ENCODE measurements around the gene EEF2KMT.
"Not testable (repeated sequence)": the region's sequence is repeated elsewhere in the genome, so short reads cannot be mapped to it uniquely, and the experiment has no call there.

EEF2KMT gene

DNA sequence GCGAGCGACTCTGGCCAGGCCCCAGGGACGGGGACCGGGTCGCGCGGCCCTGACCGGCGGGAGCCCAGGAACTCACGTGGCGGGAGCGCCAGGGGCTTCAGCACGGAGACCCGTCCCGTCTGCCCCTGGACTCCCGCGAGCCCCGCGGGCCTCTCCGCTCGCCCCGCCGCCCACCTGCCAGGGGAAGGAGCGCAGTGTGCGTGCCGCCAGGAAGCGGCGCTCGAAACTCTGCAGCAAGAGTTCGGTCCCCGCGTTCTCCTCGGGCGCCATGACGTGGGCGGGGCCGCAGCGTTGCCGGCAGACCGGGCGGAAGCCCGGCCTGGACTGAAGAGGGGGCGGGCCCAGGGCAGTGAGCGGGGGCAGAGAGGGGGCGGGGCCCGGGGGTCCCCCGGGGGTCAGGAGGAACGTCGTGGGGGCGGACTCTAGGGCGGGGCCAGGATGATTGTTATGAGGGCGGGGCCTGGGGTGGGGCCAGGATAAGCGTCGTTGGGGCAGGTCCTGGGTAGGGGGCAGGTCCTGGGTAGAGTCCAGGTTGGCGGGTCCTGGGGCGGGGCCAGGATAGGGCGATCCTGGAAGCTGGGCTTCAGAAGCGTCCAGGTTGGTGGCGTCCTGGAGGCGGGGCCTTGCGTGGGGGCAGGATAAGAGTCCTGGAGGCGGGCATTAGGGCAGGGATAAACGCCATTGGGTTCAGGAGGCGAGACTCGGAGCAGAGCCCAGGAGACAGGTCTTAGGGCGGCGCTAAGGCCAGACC is at the start of gene EEF2KMT:
EEF2KMT (minus strand) TSS at position 326 of the 751 bp plus-strand sequence; CDS start at position 270, 56 bp downstream.
- peak within 1 kb of the TSS; percentile 66 for H3K27ac ChIP-seq

DNA sequence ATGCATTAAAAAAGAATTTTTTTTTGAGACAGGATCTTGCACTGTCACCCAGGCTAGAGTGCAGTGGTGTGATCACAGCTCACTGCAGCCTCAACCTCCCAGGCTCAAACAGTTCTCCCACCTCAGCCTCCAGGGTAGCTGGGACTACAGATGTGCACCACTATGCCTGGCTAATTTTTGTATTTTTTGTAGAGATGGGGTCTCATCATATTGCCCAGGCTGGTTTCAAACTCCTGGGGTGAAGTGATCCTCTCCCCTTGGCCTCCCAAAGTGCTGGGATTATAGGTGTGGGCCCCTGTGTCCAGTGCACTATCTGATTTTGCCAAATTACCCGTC is 47.0 kb upstream of the EEF2KMT start:
- H3K27ac ChIP-seq = not testable (repeated sequence)

DNA sequence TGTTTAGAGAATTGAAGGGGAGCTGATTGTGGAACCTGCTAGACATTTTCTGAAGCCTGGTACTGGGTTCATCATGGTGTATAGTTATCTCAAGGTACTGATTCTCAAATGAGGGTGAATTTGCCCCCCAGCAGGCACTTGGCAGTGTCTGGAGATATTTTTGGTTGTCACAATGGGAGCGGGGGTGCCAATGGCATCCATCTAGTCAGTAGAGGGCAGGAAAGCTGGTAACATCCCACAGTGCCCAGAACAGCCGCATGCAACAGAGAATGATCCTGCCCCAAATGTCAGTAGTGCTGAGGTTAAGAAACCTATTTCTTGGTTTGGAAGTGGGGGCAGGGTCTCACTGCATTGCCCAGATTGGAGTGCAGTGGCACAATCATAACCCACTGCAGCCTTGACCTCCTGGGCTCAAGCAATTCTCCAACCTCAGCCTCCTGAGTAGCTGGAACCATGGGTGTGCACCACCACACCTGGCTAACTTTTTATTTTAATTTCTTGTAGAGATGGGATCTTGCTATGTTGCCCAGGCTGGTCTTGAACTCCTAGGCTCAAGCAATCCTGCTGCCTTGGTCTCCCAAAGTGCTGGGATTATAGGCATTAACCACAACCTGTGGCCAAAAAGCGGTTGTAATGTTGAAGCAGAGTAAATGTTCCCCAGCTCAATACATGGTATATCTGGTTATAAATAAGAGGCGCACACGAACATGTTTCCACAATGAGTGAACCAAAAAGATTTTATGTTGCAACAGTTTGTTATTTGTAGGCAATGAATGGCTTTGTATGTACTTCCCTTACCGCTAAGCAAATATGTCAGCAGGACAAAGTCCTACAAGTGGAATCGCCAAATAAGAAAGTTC is 46.4 kb upstream of the EEF2KMT start:
- H3K27ac ChIP-seq = no peak overlapping the region
- TF ChIP-seq CTCF (IDR thresholded peaks at IDR 0.05) = no peak
- no peak for TF ChIP-seq ZFX (IDR thresholded peaks at IDR 0.05; ENCODE audit: borderline replicate concordance)

DNA sequence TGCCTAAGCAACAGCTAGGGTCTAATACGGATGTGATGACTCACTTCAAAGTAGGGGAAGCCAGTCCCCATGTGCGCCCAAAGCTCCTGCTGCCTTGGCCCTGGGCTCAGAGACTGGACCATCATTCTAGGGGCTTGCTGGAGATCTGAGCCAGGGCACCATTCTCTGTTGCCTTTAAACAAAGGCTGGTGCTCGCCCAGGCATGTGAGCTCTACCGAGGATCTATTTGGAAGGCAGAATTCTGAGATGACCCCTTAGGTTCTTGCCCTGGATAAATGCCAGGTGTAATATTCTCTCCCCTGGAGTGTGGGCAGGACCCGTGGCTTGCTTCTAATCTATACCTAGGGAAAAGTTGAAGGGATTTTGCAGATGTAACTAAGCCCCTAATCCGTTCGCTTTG is 42.6 kb upstream of the EEF2KMT start:
- not testable (repeated sequence) for H3K27ac ChIP-seq

- not testable (repeated sequence) for H3K27ac ChIP-seq
Observed at GRCh38 chr16:5134739-5135452, 37.3 kb upstream of the EEF2KMT start.

GRCh38 chr16:5132915-5133600 is 35.5 kb upstream of the EEF2KMT start:
- H3K27ac ChIP-seq = not testable (repeated sequence)

DNA sequence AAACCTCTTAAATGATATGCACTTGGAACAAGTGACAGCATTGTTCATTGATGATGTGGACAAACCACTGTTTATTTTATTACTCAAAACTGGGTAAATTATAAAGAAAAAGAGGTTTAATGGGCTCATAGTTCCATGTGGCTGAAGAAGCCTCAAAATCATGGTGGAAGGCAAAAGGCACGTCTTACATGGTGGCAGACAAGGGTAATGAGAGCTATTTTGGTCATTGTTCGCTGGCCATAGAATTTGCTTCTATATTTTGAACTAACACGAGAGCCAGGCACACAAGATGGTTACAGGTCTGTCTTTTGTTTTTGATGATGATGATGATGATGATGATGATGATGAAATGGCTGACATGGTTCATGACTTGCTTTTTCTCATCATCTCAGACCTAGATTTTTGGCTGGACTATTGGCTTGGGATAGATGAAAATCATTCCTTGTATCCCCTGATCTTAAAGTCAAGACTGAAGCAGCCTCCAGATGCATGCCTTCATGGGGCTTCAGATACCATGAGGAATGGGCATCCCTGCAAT is 33.9 kb upstream of the EEF2KMT start:
- H3K27ac ChIP-seq = not testable (repeated sequence)

GRCh38 chr16:5117300-5118087 is 19.9 kb upstream of the EEF2KMT start:
- H3K27ac ChIP-seq = not testable (repeated sequence)

DNA sequence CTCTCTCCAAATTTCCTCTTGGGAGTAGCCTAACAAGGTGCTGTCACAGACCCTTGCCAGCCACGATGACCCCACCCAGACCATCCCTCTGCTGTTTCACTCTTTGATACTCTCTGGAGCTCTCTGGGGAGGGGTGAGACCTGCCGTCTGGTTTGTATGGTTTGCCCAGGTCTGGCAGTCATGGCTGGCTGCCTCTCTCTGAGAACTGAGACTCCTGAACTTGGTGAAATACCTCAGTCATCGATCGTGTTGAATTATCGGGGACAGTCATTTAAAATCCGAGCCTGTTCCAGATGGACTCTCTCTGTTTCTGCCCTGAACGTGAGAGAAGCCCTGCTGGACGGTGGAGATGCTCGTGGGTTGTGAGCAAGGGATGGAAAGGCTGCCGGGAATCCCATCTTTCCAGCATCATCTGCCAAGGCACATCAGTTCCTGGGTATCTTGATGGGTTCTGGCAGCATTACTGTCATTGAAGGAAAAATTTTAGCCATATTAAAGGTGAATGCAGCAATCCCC is 19.2 kb upstream of the EEF2KMT start:
- H3K27ac ChIP-seq = not testable (repeated sequence)

- not testable (repeated sequence) for H3K27ac ChIP-seq
Observed at GRCh38 chr16:5110933-5111332, 13.3 kb upstream of the EEF2KMT start.

DNA sequence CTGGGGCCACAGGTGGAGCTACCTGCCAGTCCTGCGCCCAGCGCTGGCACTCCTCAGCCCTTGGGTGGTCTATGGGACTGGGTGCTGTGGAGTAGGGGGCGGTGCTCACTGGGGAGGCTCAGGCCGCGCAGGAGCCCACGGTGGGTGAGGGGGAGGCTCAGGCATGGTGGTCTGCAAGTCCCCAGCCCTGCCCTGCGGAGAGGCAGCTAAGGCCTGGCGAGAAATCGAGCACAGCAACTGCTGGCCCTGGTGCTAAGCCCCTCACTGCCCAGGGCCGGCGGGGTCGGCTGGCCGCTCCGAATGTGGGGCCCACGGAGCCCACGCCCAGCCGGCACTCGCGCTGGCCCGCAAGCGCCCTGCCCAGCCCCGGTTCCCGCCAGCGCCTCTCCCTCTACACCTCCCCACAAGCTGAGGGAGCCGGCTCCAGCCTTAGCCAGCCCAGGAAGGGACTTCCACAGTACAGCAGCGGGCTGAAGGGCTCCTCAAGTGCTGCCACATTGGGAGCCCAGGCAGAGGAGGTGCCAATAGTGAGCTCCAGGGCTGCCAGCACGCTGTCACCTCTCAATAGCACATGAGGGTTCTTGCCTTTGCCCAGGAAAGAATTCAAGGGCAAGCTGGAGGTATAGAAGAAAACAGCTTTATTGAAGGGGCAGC is 11.0 kb upstream of the EEF2KMT start:
- no peak overlapping the region for H3K27ac ChIP-seq
- TF ChIP-seq ZFX (IDR thresholded peaks at IDR 0.05; ENCODE audit: borderline replicate concordance) (no peak), CTCF (IDR thresholded peaks at IDR 0.05) (no peak)

DNA sequence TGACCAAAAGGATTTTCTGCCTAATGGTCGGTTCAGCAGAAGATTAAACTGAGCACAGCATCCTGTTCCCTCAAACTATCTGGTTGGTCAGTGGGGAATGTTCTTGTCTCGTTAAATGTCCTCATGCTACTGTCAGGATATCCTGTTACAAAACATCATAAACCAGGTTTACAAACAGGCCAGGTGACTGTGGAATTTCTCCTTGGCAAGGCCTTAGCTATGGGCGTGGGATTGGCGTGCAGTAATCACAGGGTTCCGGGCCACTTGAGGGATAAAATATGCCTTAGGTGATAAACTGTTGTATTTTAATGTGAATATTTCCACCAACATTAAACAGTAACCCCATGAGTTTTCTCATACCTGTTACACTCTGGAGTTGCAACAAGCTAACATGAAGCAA is 7.4 kb upstream of the EEF2KMT start:
- H3K27ac ChIP-seq = not testable (repeated sequence)

DNA sequence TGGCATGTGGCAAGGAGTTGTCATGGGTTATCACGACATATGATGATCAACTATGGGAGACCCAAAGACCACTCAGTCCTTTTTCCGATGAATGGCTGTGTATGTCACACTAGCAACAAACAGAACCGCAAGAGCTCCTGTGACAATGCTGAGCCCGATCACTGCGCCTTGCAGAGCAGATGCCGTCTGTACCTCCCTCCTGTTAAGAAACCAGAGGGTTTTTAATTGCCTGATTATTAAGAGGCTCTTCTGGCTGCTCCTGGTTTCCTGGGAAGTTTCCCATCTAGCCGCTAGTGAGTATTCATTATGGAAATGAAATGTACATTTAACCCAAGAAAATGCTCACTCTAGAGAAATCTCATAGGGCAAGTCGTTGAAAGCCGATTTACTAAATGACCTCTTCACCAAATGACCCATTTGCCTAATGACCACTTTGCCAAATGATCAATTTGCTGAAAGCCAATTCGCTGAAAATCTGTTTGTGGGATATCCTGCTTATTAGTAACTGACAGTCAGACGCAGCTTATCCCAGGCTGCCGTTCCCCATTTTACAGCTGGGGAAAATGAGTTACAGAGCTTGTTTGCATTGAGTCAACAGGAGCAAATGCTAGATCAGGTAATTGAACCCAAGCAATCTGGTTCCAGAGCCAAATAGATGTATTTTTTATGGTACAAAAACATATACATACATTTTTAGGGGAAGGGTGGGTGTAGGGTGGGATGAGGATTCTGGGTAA is 5.9 kb upstream of the EEF2KMT start:
- not testable (repeated sequence) for H3K27ac ChIP-seq

DNA sequence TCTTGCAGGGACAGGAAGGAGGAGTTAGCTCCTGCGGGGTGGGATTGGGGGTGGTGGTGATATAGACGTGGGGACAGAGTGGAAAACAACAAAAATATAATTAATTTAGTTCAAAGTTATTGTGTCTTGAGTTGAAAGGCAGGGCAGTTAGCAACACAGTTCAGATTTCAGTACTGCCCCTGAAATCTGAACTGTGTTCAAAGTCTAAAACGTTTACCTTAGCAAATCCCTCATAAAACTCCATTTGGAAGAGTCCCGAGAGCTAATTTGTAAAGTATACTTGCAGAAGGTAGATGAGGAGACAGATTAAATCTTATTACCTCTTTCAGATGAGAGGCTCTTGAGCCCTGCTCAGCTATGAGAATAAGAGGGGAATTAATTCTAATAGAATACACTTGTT is 1.6 kb upstream of the EEF2KMT start:
- peak overlapping the region; percentile 66 for H3K27ac ChIP-seq
